Ureter (tissue), 1 donor: Measurements from ENCODE around the gene TTC9C. TPM values are rescaled to one million over a fixed set of nuclear protein-coding genes. Genes with fewer than 3 reads are reported as not detected.
"Not testable (repeated sequence)": the region's sequence is repeated elsewhere in the genome, so short reads cannot be mapped to it uniquely, and the experiment has no call there.

Source experiments
- DNase-seq: peaks from one replicate; pipeline ENCODE4 v3.0.0-alpha.2; 2020; ENCODE audit warnings: low spot score
- total RNA-seq: library from RNA; stranded (reverse); gene quantifications from one replicate; pipeline ENCODE4 v1.2.4, GENCODE V29; 2023
- donor health status: DM: yes; HTN: yes; CAD: no.

TTC9C gene
- 36.7 TPM for total RNA-seq

GRCh38 chr11:62728171-62728988 lies at the start of gene TTC9C:
Gene TTC9C, plus strand, starts transcription at chr11:62728486. Its CDS starts 363 bp downstream, at chr11:62728849.
- DNase-seq: peak; percentile 90

GRCh38 chr11:62678770-62679696 lies 49.3 kb upstream of the TTC9C start, which contains the start of gene UBXN1:
Gene UBXN1, minus strand, starts transcription at chr11:62679073. Its CDS starts 150 bp downstream, at chr11:62678923.
- DNase-seq: peak; percentile 91

- no peak for DNase-seq
These were observed 47.5 kb upstream of the TTC9C start for GRCh38 chr11:62680825-62681240.

GRCh38 chr11:62682518-62682917 lies 45.8 kb upstream of the TTC9C start:
- DNase-seq: no peak

- DNase-seq: no peak
These were observed 40.5 kb upstream of the TTC9C start for GRCh38 chr11:62687508-62688396.

- DNase-seq: no peak
These were observed 39.8 kb upstream of the TTC9C start for GRCh38 chr11:62688491-62688890.

GRCh38 chr11:62689421-62690183 lies 38.7 kb upstream of the TTC9C start, which contains the start of gene LRRN4CL:
Gene LRRN4CL, minus strand, starts transcription at chr11:62689530. Its CDS starts 1,022 bp downstream, at chr11:62688508.
- DNase-seq: peak; percentile 85

GRCh38 chr11:62693624-62694023 lies 34.7 kb upstream of the TTC9C start:
- not testable (repeated sequence) for DNase-seq

- DNase-seq: peak; percentile 82
These were observed 33.7 kb upstream of the TTC9C start for GRCh38 chr11:62694455-62695167.

- no peak for DNase-seq
These were observed 26.0 kb upstream of the TTC9C start for GRCh38 chr11:62702246-62702645.

GRCh38 chr11:62703921-62704320 lies 24.4 kb upstream of the TTC9C start:
- not testable (repeated sequence) for DNase-seq

- no peak for DNase-seq
These were observed 22.9 kb upstream of the TTC9C start for GRCh38 chr11:62705413-62705812.

GRCh38 chr11:62705880-62706849 lies 22.1 kb upstream of the TTC9C start:
- peak; percentile 95 for DNase-seq

GRCh38 chr11:62706850-62707247 lies 21.4 kb upstream of the TTC9C start:
- no peak for DNase-seq

GRCh38 chr11:62707277-62707861 lies 20.9 kb upstream of the TTC9C start, which contains the start of the genes BSCL2 and GNG3:
Gene BSCL2, minus strand, starts transcription at chr11:62707424. Its CDS starts 229 bp downstream, at chr11:62707195.
Gene GNG3, plus strand, starts transcription at chr11:62707676. Its CDS starts 620 bp downstream, at chr11:62708296.
- no peak for DNase-seq

- DNase-seq: no peak
These were observed 19.9 kb upstream of the TTC9C start for GRCh38 chr11:62708392-62708791.

GRCh38 chr11:62708793-62709192 lies 19.5 kb upstream of the TTC9C start:
- peak; percentile 56 for DNase-seq
